Large intestine (tissue), 3 donors: ENCODE measurements around the gene CHEK1. TPM values are rescaled to one million over a fixed set of nuclear protein-coding genes. Genes with fewer than 3 reads are reported as not detected.

ENCODE experiments used
- DNase-seq, 2 donors: peaks; one replicate each; pipeline versions ENCODE4 v3.0.0 to v3.0.0-alpha.2; 2013
- H3K27ac ChIP-seq: one replicate; pipeline ENCODE4 v1.5.1; 2013; ENCODE audit warnings: low read length
- H3K27me3 ChIP-seq: 2 replicates; pipeline ENCODE4 v1.6.1; 2013; ENCODE audit warnings: low read length; ENCODE audit not compliant: control insufficient read depth, insufficient read depth
- H3K36me3 ChIP-seq: 2 replicates; pipeline ENCODE4 v1.6.1; 2013; ENCODE audit warnings: low read length; ENCODE audit not compliant: control insufficient read depth, insufficient read depth
- H3K4me1 ChIP-seq: one replicate; pipeline ENCODE4 v1.6.1; 2013; ENCODE audit warnings: low read length; ENCODE audit not compliant: control insufficient read depth, insufficient read depth
- H3K4me3 ChIP-seq: one replicate; pipeline ENCODE4 v1.5.1; 2013; ENCODE audit warnings: low read length
- H3K9me3 ChIP-seq: one replicate; pipeline ENCODE4 v1.6.1; 2013; ENCODE audit warnings: mild to moderate bottlenecking, low read depth, low read length, moderate library complexity; ENCODE audit not compliant: control insufficient read depth
- WGBS: methylation state at CpG from one replicate; pipeline ENCODE4 v1.1.5; 2013; ENCODE audit warnings: low lambda C conversion rate; ENCODE audit not compliant: insufficient coverage; 5-methylcytosine and 5-hydroxymethylcytosine counted together
- polyA plus RNA-seq: library from polyadenylated mRNA; unstranded; fragments of 120-200 nt; gene quantifications from one replicate; pipeline ENCODE4 v1.2.1, GENCODE V29; 2013

The CHEK1 gene
- polyA plus RNA-seq, 1 donor: 21.5 TPM

- no peaks in the 10 kb centered on the region for H3K4me1 ChIP-seq
- peak overlapping the region; percentile 98 for H3K27ac ChIP-seq
- H3K9me3 ChIP-seq: no peaks in the 10 kb centered on the region
- H3K36me3 ChIP-seq: peaks cover 21% of the 10 kb centered on the region
- H3K27me3 ChIP-seq: no peaks in the 10 kb centered on the region
- no CpG with 5 or more reads among the region's 20 CpGs for WGBS
- peak overlapping the region; percentile 73 for H3K4me3 ChIP-seq
- DNase-seq: no peak
Measured at GRCh38 chr11:125625225-125625629, 264 bp downstream of the CHEK1 start.

- no peaks in the 10 kb centered on the region for H3K27me3 ChIP-seq
- WGBS: no CpG with 5 or more reads among the region's 51 CpGs
Measured at GRCh38 chr11:125625630-125626287, 796 bp downstream of the CHEK1 start.

GRCh38 chr11:125626288-125626950 lies 1.5 kb downstream of the CHEK1 start:
- H3K4me1 ChIP-seq: no peaks in the 10 kb centered on the region
- no peaks in the 10 kb centered on the region for H3K9me3 ChIP-seq
- peak overlapping the region; percentile 98 for H3K27ac ChIP-seq
- peak; percentile 23 to 73 for DNase-seq
- WGBS: no CpG with 5 or more reads among the region's 18 CpGs
- peaks cover 9% of the 10 kb centered on the region for H3K36me3 ChIP-seq
- peak overlapping the region; percentile 73 for H3K4me3 ChIP-seq
- no peaks in the 10 kb centered on the region for H3K27me3 ChIP-seq

More at GRCh38 chr11:125625630-125626287, 796 bp downstream of the CHEK1 start:
- Histone ChIP-seq H3K9me3 (no peaks in the 10 kb centered on the region), H3K4me1 (no peaks in the 10 kb centered on the region), H3K36me3 (peaks cover 16% of the 10 kb centered on the region), H3K27ac (peak overlapping the region; percentile 98), H3K4me3 (peak overlapping the region; percentile 73)
- DNase-seq: peak; percentile 90 to 96

GRCh38 chr11:125627236-125627910 lies 2.4 kb downstream of the CHEK1 start:
- WGBS: 69% methylated on average over 5 of the region's 7 CpGs
- no peaks in the 10 kb centered on the region for H3K9me3 ChIP-seq
- H3K36me3 ChIP-seq: peaks cover 5% of the 10 kb centered on the region
- H3K4me3 ChIP-seq: peak overlapping the region; percentile 73
- no peaks in the 10 kb centered on the region for H3K27me3 ChIP-seq
- peak in 1 of 2 donors; percentile 28 for DNase-seq
- H3K4me1 ChIP-seq: no peaks in the 10 kb centered on the region
- H3K27ac ChIP-seq: peak overlapping the region; percentile 98

- peak overlapping the region; percentile 13 for H3K27ac ChIP-seq
- peak in 1 of 2 donors; percentile 6 for DNase-seq
- WGBS: 40% methylated on average over 1 of the region's 3 CpGs
- H3K27me3 ChIP-seq: no peaks in the 10 kb centered on the region
- H3K9me3 ChIP-seq: no peaks in the 10 kb centered on the region
- no peak overlapping the region for H3K4me3 ChIP-seq
- peaks cover 13% of the 10 kb centered on the region for H3K36me3 ChIP-seq
- H3K4me1 ChIP-seq: peaks cover 5% of the 10 kb centered on the region
Measured at GRCh38 chr11:125637840-125638239, 12.9 kb downstream of the CHEK1 start.

- WGBS: 40% methylated on average over 1 of the region's 1 CpG
- H3K27ac ChIP-seq: peak overlapping the region; percentile 24
- H3K36me3 ChIP-seq: peaks cover 13% of the 10 kb centered on the region
- H3K9me3 ChIP-seq: no peaks in the 10 kb centered on the region
- H3K27me3 ChIP-seq: no peaks in the 10 kb centered on the region
- no peak overlapping the region for H3K4me3 ChIP-seq
- peak; percentile 6 to 59 for DNase-seq
- peaks cover 5% of the 10 kb centered on the region for H3K4me1 ChIP-seq
Measured at GRCh38 chr11:125638315-125638714, 13.4 kb downstream of the CHEK1 start.

- DNase-seq: no peak
- H3K9me3 ChIP-seq: no peaks in the 10 kb centered on the region
- no peaks in the 10 kb centered on the region for H3K4me1 ChIP-seq
- H3K27me3 ChIP-seq: no peaks in the 10 kb centered on the region
- WGBS: no CpG with 5 or more reads among the region's 3 CpGs
- no peak overlapping the region for H3K4me3 ChIP-seq
- H3K27ac ChIP-seq: no peak overlapping the region
- peaks cover 11% of the 10 kb centered on the region for H3K36me3 ChIP-seq
Measured at GRCh38 chr11:125645871-125646270, 20.9 kb downstream of the CHEK1 start.

- Histone ChIP-seq H3K27me3 (no peaks in the 10 kb centered on the region), H3K9me3 (no peaks in the 10 kb centered on the region), H3K4me1 (no peaks in the 10 kb centered on the region), H3K4me3 (no peak overlapping the region), H3K36me3 (peaks cover 7% of the 10 kb centered on the region), H3K27ac (no peak overlapping the region)
- WGBS: 89% methylated on average over 2 of the region's 6 CpGs
- no peak for DNase-seq
Measured at GRCh38 chr11:125649465-125650166, 24.7 kb downstream of the CHEK1 start.

GRCh38 chr11:125662689-125663088 lies 37.7 kb downstream of the CHEK1 start:
- 83% methylated on average over 1 of the region's 2 CpGs for WGBS
- no peaks in the 10 kb centered on the region for H3K27me3 ChIP-seq
- no peaks in the 10 kb centered on the region for H3K4me1 ChIP-seq
- peaks cover 4% of the 10 kb centered on the region for H3K9me3 ChIP-seq
- DNase-seq: no peak
- H3K27ac ChIP-seq: no peak overlapping the region
- H3K36me3 ChIP-seq: no peaks in the 10 kb centered on the region
- H3K4me3 ChIP-seq: no peak overlapping the region

GRCh38 chr11:125663910-125664309 lies 38.9 kb downstream of the CHEK1 start:
- no peak overlapping the region for H3K27ac ChIP-seq
- H3K9me3 ChIP-seq: peaks cover 4% of the 10 kb centered on the region
- WGBS: no CpG with 5 or more reads among the region's 3 CpGs
- H3K4me1 ChIP-seq: no peaks in the 10 kb centered on the region
- H3K36me3 ChIP-seq: no peaks in the 10 kb centered on the region
- no peaks in the 10 kb centered on the region for H3K27me3 ChIP-seq
- no peak for DNase-seq
- no peak overlapping the region for H3K4me3 ChIP-seq
